ENCODE results near the gene GDNF.

Gene GDNF

DNA sequence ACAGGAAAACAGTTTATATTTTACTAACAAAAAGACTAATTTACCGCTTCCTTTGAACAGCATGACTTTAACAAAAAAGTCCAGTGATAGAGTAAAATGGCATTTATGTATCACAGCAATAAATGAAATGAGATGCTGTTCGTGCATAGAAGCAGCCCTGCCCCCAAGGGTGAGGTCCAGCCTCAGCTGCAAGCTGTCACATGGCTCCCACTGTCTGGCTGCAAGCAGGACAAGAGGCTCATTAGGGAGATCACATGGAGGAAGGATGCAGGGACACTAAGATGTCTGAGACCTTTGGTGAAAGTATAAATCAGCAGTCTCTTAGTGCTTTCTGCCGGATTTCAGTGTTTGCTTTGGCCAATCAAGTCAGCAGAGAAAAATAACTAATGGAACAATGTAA is 23.0 kb downstream of the GDNF start:
- H3K4me1 ChIP-seq (ENCODE audit: control insufficient read depth in 2 of 2, insufficient read depth in 1 of 2, low read depth in 1 of 2, low read length in 2 of 2): peaks cover 3 to 9% of the 10 kb centered on the region in 2 donors
- peaks cover 0 to 3% (median 0%) of the 10 kb centered on the region in 3 experiments for H3K27me3 ChIP-seq (ENCODE audit: control insufficient read depth in 3 of 3, insufficient read depth in 3 of 3, low read depth in 1 of 3, low read length in 3 of 3)
- no peak overlapping the region for H4K91ac ChIP-seq (ENCODE audit: low read depth, low read length, poor library complexity)
- no peak overlapping the region for H3K27ac ChIP-seq (replicated peaks; ENCODE audit: low read length)
- no peak overlapping the region for H4K8ac ChIP-seq (ENCODE audit: low read depth, low read length)
- no peak overlapping the region for H2BK5ac ChIP-seq (ENCODE audit: low read length)
- H2BK120ac ChIP-seq (ENCODE audit: low read depth, low read length): no peak overlapping the region
- no peak overlapping the region for H3K14ac ChIP-seq (ENCODE audit: low read length)
- H2AK5ac ChIP-seq (ENCODE audit: low read depth, low read length): no peak overlapping the region
- H3K9me3 ChIP-seq (replicated peaks in 1 of 2; ENCODE audit: control insufficient read depth in 2 of 2, insufficient read depth in 1 of 2, low read depth in 1 of 2, low read length in 2 of 2): no peaks in the 10 kb centered on the region
- WGBS, 2 donors (ENCODE audit: extremely low coverage in 2 of 2, insufficient read length in 2 of 2, insufficient replicate concordance in 1 of 2): no CpG with 5 or more reads among the region's 3 CpGs
- no peak for DNase-seq (ENCODE audit: low spot score)
- no peak overlapping the region for H2AFZ ChIP-seq (ENCODE audit: low read length)
- no peak overlapping the region for H3K18ac ChIP-seq (ENCODE audit: low read length)
- no peak overlapping the region for H3K4me3 ChIP-seq (ENCODE audit: low read length in 2 of 2)
- no peak overlapping the region for H2BK12ac ChIP-seq (ENCODE audit: low read length)
- H3K4me2 ChIP-seq (ENCODE audit: insufficient read depth, low read length, poor library complexity, severe bottlenecking): no peak overlapping the region
- H3K79me1 ChIP-seq (ENCODE audit: low read depth, low read length): no peaks in the 10 kb centered on the region
- no peak overlapping the region for H3K23ac ChIP-seq (ENCODE audit: low read depth, low read length, poor library complexity)
- H3K9ac ChIP-seq (ENCODE audit: low read depth, low read length, poor library complexity): no peak overlapping the region
- no peaks in the 10 kb centered on the region for H3K36me3 ChIP-seq (replicated peaks in 1 of 2; ENCODE audit: control insufficient read depth in 2 of 2, insufficient read depth in 2 of 2, low read length in 2 of 2)
- H3K4ac ChIP-seq (ENCODE audit: low read length): no peak overlapping the region
- H2BK15ac ChIP-seq (ENCODE audit: low read length): no peak overlapping the region

DNA sequence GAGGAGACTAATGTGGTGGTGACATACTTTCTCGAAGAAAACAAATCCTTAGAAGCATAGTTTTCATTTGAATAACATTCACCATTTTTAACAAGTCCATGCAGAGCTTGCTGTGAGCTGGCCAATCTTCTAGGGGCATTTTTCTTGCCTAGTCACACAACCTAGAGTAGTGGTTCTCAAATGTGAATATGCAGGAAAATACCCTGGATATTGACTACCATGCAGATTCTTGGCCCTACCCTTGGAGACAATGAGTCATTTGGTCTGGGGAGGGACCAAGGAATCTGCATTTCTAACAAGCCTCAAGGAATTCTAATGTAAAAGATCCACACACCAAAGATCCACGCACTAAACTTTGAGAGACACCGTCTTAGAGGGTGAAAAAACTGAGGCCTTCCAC is 23.5 kb downstream of the GDNF start:
- H2AK5ac ChIP-seq (ENCODE audit: low read depth, low read length): no peak overlapping the region
- H2AFZ ChIP-seq (ENCODE audit: low read length): no peak overlapping the region
- H3K4ac ChIP-seq (ENCODE audit: low read length): no peak overlapping the region
- peaks cover 0 to 3% (median 0%) of the 10 kb centered on the region in 3 experiments for H3K27me3 ChIP-seq (ENCODE audit: control insufficient read depth in 3 of 3, insufficient read depth in 3 of 3, low read depth in 1 of 3, low read length in 3 of 3)
- H3K4me2 ChIP-seq (ENCODE audit: insufficient read depth, low read length, poor library complexity, severe bottlenecking): no peak overlapping the region
- H3K9me3 ChIP-seq (replicated peaks in 1 of 2; ENCODE audit: control insufficient read depth in 2 of 2, insufficient read depth in 1 of 2, low read depth in 1 of 2, low read length in 2 of 2): no peaks in the 10 kb centered on the region
- no peak overlapping the region for H3K9ac ChIP-seq (ENCODE audit: low read depth, low read length, poor library complexity)
- H2BK120ac ChIP-seq (ENCODE audit: low read depth, low read length): no peak overlapping the region
- H2BK15ac ChIP-seq (ENCODE audit: low read length): no peak overlapping the region
- no peaks in the 10 kb centered on the region for H3K36me3 ChIP-seq (replicated peaks in 1 of 2; ENCODE audit: control insufficient read depth in 2 of 2, insufficient read depth in 2 of 2, low read length in 2 of 2)
- no peak overlapping the region for H3K23ac ChIP-seq (ENCODE audit: low read depth, low read length, poor library complexity)
- H3K4me1 ChIP-seq (ENCODE audit: control insufficient read depth in 2 of 2, insufficient read depth in 1 of 2, low read depth in 1 of 2, low read length in 2 of 2): peaks cover 3 to 9% of the 10 kb centered on the region in 2 donors
- no CpG with 5 or more reads among the region's 3 CpGs for WGBS, 2 donors (ENCODE audit: extremely low coverage in 2 of 2, insufficient read length in 2 of 2, insufficient replicate concordance in 1 of 2)
- no peak overlapping the region for H3K14ac ChIP-seq (ENCODE audit: low read length)
- H3K79me1 ChIP-seq (ENCODE audit: low read depth, low read length): no peaks in the 10 kb centered on the region
- no peak overlapping the region for H3K18ac ChIP-seq (ENCODE audit: low read length)
- H4K8ac ChIP-seq (ENCODE audit: low read depth, low read length): no peak overlapping the region
- no peak overlapping the region for H2BK5ac ChIP-seq (ENCODE audit: low read length)
- H4K91ac ChIP-seq (ENCODE audit: low read depth, low read length, poor library complexity): no peak overlapping the region
- H3K27ac ChIP-seq (replicated peaks; ENCODE audit: low read length): no peak overlapping the region
- H3K4me3 ChIP-seq (ENCODE audit: low read length in 2 of 2): no peak overlapping the region
- DNase-seq (ENCODE audit: low spot score): no peak
- H2BK12ac ChIP-seq (ENCODE audit: low read length): no peak overlapping the region

DNA sequence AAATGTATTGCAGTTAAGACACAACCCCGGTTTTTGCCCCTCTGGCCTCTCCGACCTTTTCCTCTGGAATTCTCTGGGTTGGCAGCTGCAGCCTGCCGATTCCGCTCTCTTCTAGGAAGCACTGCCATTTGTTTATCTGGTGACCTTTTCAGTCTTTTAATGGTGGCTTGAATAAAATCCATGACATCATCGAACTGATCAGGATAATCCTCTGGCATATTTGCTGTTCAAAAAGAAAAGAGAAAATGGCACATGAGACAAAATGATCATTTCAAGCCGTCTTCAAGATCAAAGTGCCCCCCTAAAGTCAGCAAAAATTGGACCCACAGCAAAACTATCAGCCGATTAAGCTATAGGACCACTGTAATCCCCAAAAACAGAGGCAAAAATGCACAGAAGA is 23.9 kb downstream of the GDNF start:
- H2BK5ac ChIP-seq (ENCODE audit: low read length): no peak overlapping the region
- H2AFZ ChIP-seq (ENCODE audit: low read length): no peak overlapping the region
- H2BK120ac ChIP-seq (ENCODE audit: low read depth, low read length): no peak overlapping the region
- H2BK15ac ChIP-seq (ENCODE audit: low read length): no peak overlapping the region
- peaks cover 0 to 3% (median 0%) of the 10 kb centered on the region in 3 experiments for H3K27me3 ChIP-seq (ENCODE audit: control insufficient read depth in 3 of 3, insufficient read depth in 3 of 3, low read depth in 1 of 3, low read length in 3 of 3)
- H3K4ac ChIP-seq (ENCODE audit: low read length): no peak overlapping the region
- H3K27ac ChIP-seq (replicated peaks; ENCODE audit: low read length): no peak overlapping the region
- no CpG with 5 or more reads among the region's 7 CpGs for WGBS, 2 donors (ENCODE audit: extremely low coverage in 2 of 2, insufficient read length in 2 of 2, insufficient replicate concordance in 1 of 2)
- H2BK12ac ChIP-seq (ENCODE audit: low read length): no peak overlapping the region
- H3K36me3 ChIP-seq (replicated peaks in 1 of 2; ENCODE audit: control insufficient read depth in 2 of 2, insufficient read depth in 2 of 2, low read length in 2 of 2): no peaks in the 10 kb centered on the region
- H3K23ac ChIP-seq (ENCODE audit: low read depth, low read length, poor library complexity): no peak overlapping the region
- H3K18ac ChIP-seq (ENCODE audit: low read length): no peak overlapping the region
- no peaks in the 10 kb centered on the region for H3K9me3 ChIP-seq (replicated peaks in 1 of 2; ENCODE audit: control insufficient read depth in 2 of 2, insufficient read depth in 1 of 2, low read depth in 1 of 2, low read length in 2 of 2)
- no peak overlapping the region for H2AK5ac ChIP-seq (ENCODE audit: low read depth, low read length)
- H4K8ac ChIP-seq (ENCODE audit: low read depth, low read length): no peak overlapping the region
- no peak for DNase-seq (ENCODE audit: low spot score)
- H3K4me1 ChIP-seq (ENCODE audit: control insufficient read depth in 2 of 2, insufficient read depth in 1 of 2, low read depth in 1 of 2, low read length in 2 of 2): peaks cover 3 to 9% of the 10 kb centered on the region in 2 donors
- no peak overlapping the region for H3K4me3 ChIP-seq (ENCODE audit: low read length in 2 of 2)
- no peaks in the 10 kb centered on the region for H3K79me1 ChIP-seq (ENCODE audit: low read depth, low read length)
- no peak overlapping the region for H3K9ac ChIP-seq (ENCODE audit: low read depth, low read length, poor library complexity)
- no peak overlapping the region for H3K4me2 ChIP-seq (ENCODE audit: insufficient read depth, low read length, poor library complexity, severe bottlenecking)
- H4K91ac ChIP-seq (ENCODE audit: low read depth, low read length, poor library complexity): no peak overlapping the region
- H3K14ac ChIP-seq (ENCODE audit: low read length): no peak overlapping the region

DNA sequence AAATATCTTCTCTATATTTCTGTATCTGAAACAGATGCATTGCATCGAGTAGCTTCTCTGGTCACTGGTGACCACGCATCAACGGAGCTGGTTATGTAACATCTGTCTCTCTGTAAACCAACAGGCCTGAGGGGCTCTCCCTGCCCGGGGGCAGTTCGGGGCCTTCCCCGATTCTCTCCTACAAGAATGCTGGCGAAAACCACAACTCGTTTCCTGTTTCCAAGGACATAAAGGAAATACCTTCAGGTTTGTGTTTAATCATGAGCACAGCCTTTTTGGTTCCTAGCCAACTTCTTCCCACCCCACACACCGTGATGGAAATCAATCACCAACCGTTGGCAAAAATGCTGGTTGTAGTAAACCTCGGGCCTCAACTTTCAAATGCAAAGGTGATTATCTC is 25.1 kb downstream of the GDNF start:
- no CpG with 5 or more reads among the region's 11 CpGs for WGBS, 2 donors (ENCODE audit: extremely low coverage in 2 of 2, insufficient read length in 2 of 2, insufficient replicate concordance in 1 of 2)

More for the DNA sequence above, 25.1 kb downstream of the GDNF start:
- Histone ChIP-seq H4K8ac (ENCODE audit: low read depth, low read length) (no peak overlapping the region), H4K91ac (ENCODE audit: low read depth, low read length, poor library complexity) (no peak overlapping the region), H3K9me3 (replicated peaks in 1 of 2; ENCODE audit: control insufficient read depth in 2 of 2, insufficient read depth in 1 of 2, low read depth in 1 of 2, low read length in 2 of 2) (no peaks in the 10 kb centered on the region), H3K36me3 (replicated peaks in 1 of 2; ENCODE audit: control insufficient read depth in 2 of 2, insufficient read depth in 2 of 2, low read length in 2 of 2) (no peaks in the 10 kb centered on the region), H2BK12ac (ENCODE audit: low read length) (no peak overlapping the region), H2BK15ac (ENCODE audit: low read length) (no peak overlapping the region), H2AFZ (ENCODE audit: low read length) (no peak overlapping the region), H3K4me1 (ENCODE audit: control insufficient read depth in 2 of 2, insufficient read depth in 1 of 2, low read depth in 1 of 2, low read length in 2 of 2) (peaks cover 3 to 9% of the 10 kb centered on the region in 2 donors), H2AK5ac (ENCODE audit: low read depth, low read length) (no peak overlapping the region), H3K23ac (ENCODE audit: low read depth, low read length, poor library complexity) (no peak overlapping the region), H3K4me2 (ENCODE audit: insufficient read depth, low read length, poor library complexity, severe bottlenecking) (no peak overlapping the region), H3K79me1 (ENCODE audit: low read depth, low read length) (no peaks in the 10 kb centered on the region), H3K14ac (ENCODE audit: low read length) (no peak overlapping the region), H3K18ac (ENCODE audit: low read length) (no peak overlapping the region), H3K4ac (ENCODE audit: low read length) (no peak overlapping the region), H3K27ac (replicated peaks; ENCODE audit: low read length) (no peak overlapping the region), H2BK5ac (ENCODE audit: low read length) (no peak overlapping the region), H3K27me3 (ENCODE audit: control insufficient read depth in 3 of 3, insufficient read depth in 3 of 3, low read depth in 1 of 3, low read length in 3 of 3) (peaks cover 0 to 3% (median 0%) of the 10 kb centered on the region in 3 experiments), H3K9ac (ENCODE audit: low read depth, low read length, poor library complexity) (no peak overlapping the region), H2BK120ac (ENCODE audit: low read depth, low read length) (no peak overlapping the region), H3K4me3 (ENCODE audit: low read length in 2 of 2) (no peak overlapping the region)
- DNase-seq (ENCODE audit: low spot score): no peak
